Fibroblast of gingiva (primary cell): ENCODE data around the gene CANT1.

Source experiments
- DNase-seq: peaks from one replicate; pipeline ENCODE4 v3.0.0-alpha.2; 2011; ENCODE audit warnings: low read depth

CANT1 gene

GRCh38 chr17:78995761-78996451 lies 13.7 kb downstream of the CANT1 start:
- DNase-seq: peak; percentile 10

- DNase-seq: no peak
These were observed 14.4 kb downstream of the CANT1 start for GRCh38 chr17:78995022-78995760.

- DNase-seq: no peak
These were observed 15.4 kb downstream of the CANT1 start for GRCh38 chr17:78993981-78994671.

- DNase-seq: peak; percentile 19
These were observed 16.2 kb downstream of the CANT1 start for GRCh38 chr17:78993241-78993956.

GRCh38 chr17:78992542-78993212 lies 16.9 kb downstream of the CANT1 start:
- DNase-seq: no peak

- no peak for DNase-seq
These were observed 17.5 kb downstream of the CANT1 start for GRCh38 chr17:78991906-78992532.

GRCh38 chr17:78991017-78991738 lies 18.4 kb downstream of the CANT1 start:
- DNase-seq: no peak

- no peak for DNase-seq
These were observed 19.1 kb downstream of the CANT1 start for GRCh38 chr17:78990349-78991016.

GRCh38 chr17:78988152-78988551 lies 21.4 kb downstream of the CANT1 start:
- DNase-seq: no peak

GRCh38 chr17:78986649-78987328 lies 22.8 kb downstream of the CANT1 start:
- peak; percentile 46 for DNase-seq

- DNase-seq: peak; percentile 66
These were observed 23.4 kb downstream of the CANT1 start for GRCh38 chr17:78986048-78986648.

GRCh38 chr17:78985395-78985794 lies 24.2 kb downstream of the CANT1 start:
- no peak for DNase-seq

- DNase-seq: no peak
These were observed 28.3 kb downstream of the CANT1 start for GRCh38 chr17:78981010-78981888.

GRCh38 chr17:78980624-78980972 lies 29.0 kb downstream of the CANT1 start:
- no peak for DNase-seq

GRCh38 chr17:78979780-78980623 lies 29.6 kb downstream of the CANT1 start, which contains the start of gene LGALS3BP:
Gene LGALS3BP, minus strand, starts transcription at chr17:78979923. Its CDS starts 2,732 bp downstream, at chr17:78977191.
- DNase-seq: peak; percentile 56

- DNase-seq: no peak
These were observed 31.3 kb downstream of the CANT1 start for GRCh38 chr17:78977997-78978973.
